Astrocyte of the spinal cord (primary cell): ENCODE data around the gene XPNPEP3.

Source experiments
- DNase-seq: peaks from one replicate; pipeline ENCODE4 v3.0.0; 2011; ENCODE audit warnings: low read depth, low spot score
- H3K4me3 ChIP-seq: 2 replicates; pipeline ENCODE4 v1.5.1; 2011; ENCODE audit warnings: low read depth, mild to moderate bottlenecking, low read length, moderate library complexity
- in situ Hi-C: cut with HindIII; loops from 2 replicates; pipeline ENCODE4 v1.10.0; 2017; ENCODE audit warnings: low sequenced_read_pairs
- TF ChIP-seq, protein P1 (sequence below): IDR thresholded peaks from 2 replicates; pipeline ENCODE4 v1.5.1; 2012; ENCODE audit warnings: low read depth, mild to moderate bottlenecking, low read length, inconsistent platforms

Gene XPNPEP3

GRCh38 chr22:40928657-40929056 lies 71.7 kb downstream of the XPNPEP3 start:
- in situ Hi-C loops = no loop called here
- no peak for DNase-seq

GRCh38 chr22:40932396-40932795 lies 75.4 kb downstream of the XPNPEP3 start:
- in situ Hi-C loops = no loop called here
- TF ChIP-seq, protein P1, sequence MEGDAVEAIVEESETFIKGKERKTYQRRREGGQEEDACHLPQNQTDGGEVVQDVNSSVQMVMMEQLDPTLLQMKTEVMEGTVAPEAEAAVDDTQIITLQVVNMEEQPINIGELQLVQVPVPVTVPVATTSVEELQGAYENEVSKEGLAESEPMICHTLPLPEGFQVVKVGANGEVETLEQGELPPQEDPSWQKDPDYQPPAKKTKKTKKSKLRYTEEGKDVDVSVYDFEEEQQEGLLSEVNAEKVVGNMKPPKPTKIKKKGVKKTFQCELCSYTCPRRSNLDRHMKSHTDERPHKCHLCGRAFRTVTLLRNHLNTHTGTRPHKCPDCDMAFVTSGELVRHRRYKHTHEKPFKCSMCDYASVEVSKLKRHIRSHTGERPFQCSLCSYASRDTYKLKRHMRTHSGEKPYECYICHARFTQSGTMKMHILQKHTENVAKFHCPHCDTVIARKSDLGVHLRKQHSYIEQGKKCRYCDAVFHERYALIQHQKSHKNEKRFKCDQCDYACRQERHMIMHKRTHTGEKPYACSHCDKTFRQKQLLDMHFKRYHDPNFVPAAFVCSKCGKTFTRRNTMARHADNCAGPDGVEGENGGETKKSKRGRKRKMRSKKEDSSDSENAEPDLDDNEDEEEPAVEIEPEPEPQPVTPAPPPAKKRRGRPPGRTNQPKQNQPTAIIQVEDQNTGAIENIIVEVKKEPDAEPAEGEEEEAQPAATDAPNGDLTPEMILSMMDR = no peak
- no peak overlapping the region for H3K4me3 ChIP-seq
- DNase-seq = no peak

More at GRCh38 chr22:40928657-40929056, 71.7 kb downstream of the XPNPEP3 start:
- TF ChIP-seq, protein P1 = no peak
- H3K4me3 ChIP-seq = no peak overlapping the region

GRCh38 chr22:40939202-40939601 lies 82.3 kb downstream of the XPNPEP3 start:
- in situ Hi-C loops = no loop called here
- no peak overlapping the region for H3K4me3 ChIP-seq
- no peak for DNase-seq
- TF ChIP-seq, protein P1 = no peak

GRCh38 chr22:40950962-40951794 lies 94.2 kb downstream of the XPNPEP3 start, which contains the start of gene RBX1:
Gene RBX1, plus strand, starts transcription at chr22:40951378. Its CDS starts 21 bp downstream, at chr22:40951399.
- TF ChIP-seq, protein P1 = no peak
- DNase-seq = peak; percentile 99
- in situ Hi-C loops = no loop called here
- peak within 1 kb of the TSS; percentile 81 for H3K4me3 ChIP-seq

DNA sequence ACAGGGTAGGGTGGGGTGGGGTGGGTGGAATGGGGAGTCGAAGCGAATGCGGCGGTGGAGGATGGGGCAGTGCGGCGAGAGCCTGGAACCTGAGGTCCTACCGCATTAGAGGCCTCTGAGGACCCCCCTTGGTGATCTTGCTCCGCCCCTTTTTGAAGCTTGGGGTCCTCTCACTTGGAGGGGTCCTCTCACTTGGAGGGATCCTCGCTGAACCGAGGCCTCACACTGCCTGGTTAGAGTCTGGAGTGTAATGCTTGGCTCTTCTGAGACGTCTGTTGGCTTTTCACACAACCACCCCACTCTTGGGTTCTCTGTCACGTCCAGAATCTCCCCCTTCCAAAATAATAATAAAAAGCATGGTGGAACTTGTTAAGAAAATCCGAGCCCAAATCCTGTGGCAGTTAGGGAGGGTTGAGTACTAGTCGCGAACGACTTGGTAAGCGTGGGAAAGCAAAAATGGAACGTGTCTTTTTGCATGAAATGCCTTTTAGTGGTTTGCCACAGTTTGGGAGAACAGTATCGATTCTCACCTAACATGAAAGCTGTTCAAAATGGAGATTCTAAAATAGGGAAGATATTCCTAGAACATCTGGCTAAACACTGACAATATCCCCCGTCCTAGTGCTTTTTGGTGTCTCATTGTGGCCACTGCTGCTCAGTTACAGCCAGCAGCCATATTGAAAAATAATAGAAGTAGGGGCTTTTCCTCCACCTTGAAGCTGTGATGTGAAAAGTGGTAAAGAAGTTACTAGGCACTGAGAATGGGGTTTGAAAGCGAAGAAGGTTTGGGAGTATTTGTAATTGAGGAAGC lies 95.1 kb downstream of the XPNPEP3 start:
- DNase-seq = no peak
- H3K4me3 ChIP-seq = peak overlapping the region; percentile 76
- TF ChIP-seq, protein P1 = no peak
- in situ Hi-C loops = no loop called here

DNA sequence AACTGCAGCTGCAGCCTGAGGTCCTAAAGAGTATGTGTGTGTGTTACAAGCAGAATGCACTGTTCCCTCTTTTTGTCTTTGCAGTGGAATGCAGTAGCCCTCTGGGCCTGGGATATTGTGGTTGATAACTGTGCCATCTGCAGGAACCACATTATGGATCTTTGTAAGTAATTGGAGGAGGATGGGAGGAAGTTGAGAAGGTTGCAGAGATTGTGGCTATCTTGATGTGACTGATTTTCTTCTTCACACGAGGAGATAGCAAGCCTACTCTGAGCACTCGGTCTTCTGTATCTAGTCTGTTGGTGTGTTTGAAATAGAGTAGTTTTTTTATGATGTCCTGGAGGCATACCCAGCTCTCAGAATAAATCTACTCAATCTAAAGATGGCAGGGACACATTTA lies 96.5 kb downstream of the XPNPEP3 start:
- no peak overlapping the region for H3K4me3 ChIP-seq
- DNase-seq = no peak
- in situ Hi-C loops = no loop called here
- TF ChIP-seq, protein P1 = no peak
